HS-27A (cell line): ENCODE data around the gene GPR137.
"Not testable (repeated sequence)": the region's sequence is repeated elsewhere in the genome, so short reads cannot be mapped to it uniquely, and the experiment has no call there.

Experiments used
- DNase-seq: peaks from one replicate; pipeline ENCODE4 v3.0.0-alpha.2; 2012; ENCODE audit warnings: low read depth, missing footprints

Gene GPR137

DNA sequence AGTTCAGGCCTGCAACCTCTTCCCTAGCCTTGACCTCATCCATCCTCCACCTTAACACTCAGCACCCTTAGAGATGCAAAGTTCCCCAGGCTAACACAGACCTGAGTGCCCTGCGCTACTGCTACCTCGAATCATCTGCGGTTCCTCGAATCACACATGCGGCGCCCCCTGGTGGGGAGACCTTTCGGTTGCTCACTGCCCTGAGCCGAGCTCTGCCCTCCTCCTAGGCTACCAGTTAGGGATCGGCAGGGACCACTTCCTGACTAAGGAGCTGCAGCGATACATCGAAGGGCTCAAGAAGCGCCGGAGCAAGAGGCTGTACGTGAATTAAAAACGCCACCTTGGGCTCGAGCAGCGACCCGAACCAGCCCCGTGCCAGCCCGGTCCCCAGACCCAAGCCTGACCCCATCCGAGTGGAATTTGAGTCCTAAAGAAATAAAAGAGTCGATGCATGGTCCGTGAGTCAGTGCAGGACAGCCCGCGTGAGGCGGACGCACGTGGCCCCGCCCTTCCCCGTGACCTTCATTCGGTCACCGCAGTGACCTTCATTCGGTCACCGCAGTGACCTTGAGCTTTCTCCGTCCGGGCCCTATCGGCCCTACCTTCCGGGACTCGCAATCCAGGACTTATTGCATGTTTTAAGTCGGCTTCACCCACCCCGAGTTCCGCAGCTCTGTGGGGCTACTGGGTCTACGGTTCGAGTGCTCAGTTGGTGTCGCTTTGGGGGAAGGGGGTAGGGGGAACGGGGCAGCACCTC lies 18.8 kb downstream of the GPR137 start:
- DNase-seq = peak; percentile 76

DNA sequence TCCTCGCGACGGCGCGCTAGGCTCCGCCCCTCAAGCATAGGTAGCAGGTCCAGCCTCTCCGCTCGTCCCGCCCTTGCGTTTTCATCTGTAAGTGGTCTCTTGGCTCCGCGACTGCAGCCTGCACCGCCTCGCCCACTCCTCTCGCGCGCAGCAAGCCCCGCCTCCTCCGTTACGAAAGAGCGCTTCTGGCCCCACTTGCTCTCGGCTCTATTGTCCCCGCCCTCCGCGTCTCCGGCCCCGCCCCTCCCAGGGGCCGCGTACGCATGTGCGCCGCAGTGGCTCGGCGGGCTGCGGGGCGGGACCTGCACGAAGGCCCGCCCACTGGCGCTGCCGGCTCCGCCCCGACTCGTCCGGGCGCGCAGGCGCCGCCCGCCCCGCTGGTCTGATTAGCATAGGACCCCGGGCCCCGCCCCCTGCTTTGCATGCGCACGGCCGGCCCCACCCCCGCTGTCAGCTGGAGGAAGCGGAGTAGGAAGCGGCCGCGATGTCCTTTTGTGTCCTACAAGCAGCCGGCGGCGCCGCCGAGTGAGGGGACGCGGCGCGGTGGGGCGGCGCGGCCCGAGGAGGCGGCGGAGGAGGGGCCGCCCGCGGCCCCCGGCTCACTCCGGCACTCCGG lies 19.5 kb downstream of the GPR137 start, which contains the start of gene ESRRA:
TSS of gene ESRRA (plus strand) at position 450 of the 616 bp plus-strand sequence. CDS start 1,656 bp downstream, outside the sequence.
- peak; percentile 92 for DNase-seq

DNA sequence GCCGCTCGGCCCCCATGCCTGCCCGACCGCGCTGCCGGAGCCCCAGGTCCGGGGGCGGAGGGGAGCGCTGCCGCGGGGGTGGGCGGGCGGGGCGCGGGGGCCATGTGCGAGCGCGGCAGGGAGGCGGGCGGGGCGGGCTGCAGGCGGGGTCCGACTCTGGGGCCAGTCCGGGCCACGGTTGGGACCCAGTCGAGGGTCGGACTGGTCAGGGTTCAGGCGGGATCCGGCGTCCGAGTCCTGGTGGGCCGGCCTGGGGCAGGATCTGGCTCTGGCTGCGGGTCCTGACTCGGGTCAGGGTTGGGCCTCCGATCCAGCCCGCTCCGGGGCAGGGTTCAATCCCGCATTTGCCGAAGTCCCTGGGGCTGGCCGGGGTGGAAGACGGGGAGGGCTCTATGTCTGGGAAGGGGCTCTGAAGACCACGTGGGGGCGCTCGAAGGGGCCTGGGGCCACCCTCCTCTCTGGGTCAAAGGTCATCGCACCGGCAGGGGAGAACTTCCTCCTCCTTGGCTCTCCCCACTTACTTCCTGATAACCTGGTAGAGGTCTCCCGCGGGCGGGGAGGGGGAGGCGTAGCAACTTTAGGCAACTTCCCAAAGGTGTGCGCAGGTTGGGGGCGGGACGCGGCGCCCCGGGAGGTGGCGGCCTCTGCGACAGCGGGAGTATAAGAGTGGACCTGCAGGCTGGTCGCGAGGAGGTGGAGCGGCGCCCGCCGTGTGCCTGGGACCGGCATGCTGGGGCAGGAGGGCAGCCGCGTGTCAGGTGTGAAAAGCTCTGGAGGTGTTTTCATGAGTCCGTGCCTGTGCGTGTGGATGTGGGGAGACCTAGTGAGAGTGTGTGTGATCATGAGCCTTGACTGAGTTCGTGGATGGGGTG lies 20.3 kb downstream of the GPR137 start:
- no peak for DNase-seq

DNA sequence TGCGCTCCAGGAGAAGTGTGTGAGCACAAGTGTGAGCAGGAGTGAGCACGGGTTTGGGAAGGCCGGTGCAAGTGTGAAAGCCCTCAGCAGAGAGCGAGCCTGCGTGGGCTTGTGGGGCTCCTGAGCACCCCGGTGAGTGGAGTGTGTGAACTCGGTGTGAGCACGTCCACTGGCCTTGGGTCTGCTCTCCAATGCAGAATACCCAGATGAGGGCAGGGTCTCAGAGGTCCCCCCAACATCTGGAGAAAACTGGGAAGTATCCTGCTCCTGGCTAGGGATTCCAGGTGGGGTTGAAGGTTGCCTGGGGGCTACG lies 20.9 kb downstream of the GPR137 start:
- DNase-seq = no peak

DNA sequence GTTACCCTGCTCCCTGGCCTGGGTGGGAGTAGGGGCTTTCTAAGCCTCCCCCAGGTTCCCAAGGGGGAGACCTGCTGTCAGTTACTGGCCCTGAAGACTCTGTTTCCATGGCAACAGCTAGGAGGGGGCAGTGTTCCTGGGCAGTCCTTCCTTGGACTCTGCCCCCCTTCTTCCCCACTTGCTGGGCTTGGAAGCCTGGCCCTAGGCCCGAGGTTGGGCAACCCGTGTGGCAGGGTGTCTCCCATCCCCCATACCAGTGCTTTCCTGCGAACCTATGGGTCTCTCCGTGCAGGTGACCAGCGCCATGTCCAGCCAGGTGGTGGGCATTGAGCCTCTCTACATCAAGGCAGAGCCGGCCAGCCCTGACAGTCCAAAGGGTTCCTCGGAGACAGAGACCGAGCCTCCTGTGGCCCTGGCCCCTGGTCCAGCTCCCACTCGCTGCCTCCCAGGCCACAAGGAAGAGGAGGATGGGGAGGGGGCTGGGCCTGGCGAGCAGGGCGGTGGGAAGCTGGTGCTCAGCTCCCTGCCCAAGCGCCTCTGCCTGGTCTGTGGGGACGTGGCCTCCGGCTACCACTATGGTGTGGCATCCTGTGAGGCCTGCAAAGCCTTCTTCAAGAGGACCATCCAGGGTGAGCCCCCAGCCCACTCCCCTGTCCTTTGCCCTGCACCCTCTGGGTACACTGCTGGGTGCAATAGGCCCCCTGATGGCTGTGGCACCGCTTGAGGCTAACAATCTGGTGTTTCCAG lies 21.4 kb downstream of the GPR137 start:
- DNase-seq = no peak

DNA sequence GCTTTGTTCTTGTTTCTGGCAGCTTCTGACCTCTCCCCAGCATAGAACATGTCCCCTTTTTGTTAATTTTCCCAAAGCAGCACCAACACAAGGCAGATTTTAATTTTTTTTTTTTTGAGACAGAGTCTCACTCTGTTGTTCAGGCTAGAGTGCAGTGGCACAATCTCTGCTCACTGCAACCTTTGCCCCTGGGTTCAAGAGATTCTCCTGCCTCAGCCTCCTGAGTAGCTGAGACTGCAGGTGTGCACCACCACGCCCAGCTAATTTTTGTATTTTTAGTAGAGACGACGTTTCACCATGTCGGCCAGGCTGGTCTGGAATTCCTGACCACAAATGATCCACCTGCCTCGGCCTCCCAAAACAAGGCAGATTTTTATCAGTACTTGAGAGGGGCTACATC lies 22.1 kb downstream of the GPR137 start:
- not testable (repeated sequence) for DNase-seq

DNA sequence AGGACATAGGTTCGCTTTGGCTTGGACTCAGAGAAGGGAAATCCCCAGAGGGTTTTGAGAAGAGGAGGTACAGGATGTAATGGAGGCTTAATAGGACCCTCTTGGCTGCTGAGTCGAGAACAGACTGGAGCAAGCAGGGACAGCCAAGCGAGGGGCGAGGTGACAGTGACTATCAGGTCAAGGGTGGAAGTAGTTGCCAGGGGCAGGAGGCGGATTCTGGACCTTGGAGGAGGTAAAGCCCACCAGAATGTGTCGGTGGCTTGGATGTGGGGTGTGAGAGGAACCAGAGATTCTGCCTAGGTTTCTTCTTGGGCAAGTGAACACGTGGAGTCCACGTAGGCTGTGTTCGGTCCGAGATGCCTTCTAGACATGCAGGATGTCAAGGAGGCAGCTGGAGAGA lies 27.3 kb downstream of the GPR137 start:
- DNase-seq = no peak

DNA sequence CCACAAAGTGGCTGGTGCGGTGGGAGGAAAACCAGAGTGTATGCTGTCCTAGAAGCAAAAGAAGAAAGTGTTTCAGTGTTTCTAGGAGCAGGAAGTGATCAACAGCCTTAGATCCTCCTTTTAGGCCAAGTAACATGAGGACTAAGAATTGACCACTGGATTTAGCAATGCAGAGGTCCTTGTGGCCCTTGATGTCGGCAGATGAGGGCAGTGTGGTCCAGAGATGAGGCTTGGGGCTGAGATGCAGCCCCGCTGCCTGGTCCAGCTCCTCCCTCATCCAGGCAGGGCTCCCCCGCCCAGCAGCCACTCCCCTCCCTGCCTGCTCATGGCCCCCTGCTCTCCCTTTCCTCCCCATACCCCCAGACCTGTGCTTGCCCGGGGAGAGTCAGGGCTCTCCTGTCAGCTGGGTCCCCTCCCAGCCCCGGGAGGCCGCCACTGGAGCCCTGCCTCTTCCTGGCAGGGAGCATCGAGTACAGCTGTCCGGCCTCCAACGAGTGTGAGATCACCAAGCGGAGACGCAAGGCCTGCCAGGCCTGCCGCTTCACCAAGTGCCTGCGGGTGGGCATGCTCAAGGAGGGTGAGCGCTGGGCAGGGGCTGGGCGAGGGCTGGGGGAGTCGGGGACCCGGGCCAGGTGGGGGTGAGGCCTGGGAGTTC lies 28.0 kb downstream of the GPR137 start:
- no peak for DNase-seq

DNA sequence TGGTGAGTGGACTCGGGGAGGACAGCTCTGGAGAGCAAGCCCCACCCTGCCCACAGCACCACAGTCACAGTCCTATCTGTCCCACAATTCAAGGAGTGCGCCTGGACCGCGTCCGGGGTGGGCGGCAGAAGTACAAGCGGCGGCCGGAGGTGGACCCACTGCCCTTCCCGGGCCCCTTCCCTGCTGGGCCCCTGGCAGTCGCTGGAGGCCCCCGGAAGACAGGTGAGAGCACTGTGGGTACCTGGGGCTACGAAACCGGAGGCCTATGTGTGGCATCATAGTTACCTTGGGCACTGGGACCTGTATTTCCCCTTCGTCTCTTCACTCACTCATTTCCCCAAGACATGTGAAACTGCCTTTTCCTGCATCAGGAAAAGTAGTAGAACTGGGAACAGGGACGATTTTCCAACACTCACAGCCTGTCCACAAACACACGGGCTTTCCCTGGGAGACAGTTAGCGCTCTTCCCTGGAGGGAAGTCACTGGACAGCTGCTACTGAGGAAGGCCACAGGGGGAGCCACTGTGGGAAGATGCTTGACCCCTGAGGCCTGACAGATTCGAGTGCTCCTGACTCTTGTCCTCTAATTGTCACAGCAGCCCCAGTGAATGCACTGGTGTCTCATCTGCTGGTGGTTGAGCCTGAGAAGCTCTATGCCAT lies 28.6 kb downstream of the GPR137 start:
- no peak for DNase-seq

DNA sequence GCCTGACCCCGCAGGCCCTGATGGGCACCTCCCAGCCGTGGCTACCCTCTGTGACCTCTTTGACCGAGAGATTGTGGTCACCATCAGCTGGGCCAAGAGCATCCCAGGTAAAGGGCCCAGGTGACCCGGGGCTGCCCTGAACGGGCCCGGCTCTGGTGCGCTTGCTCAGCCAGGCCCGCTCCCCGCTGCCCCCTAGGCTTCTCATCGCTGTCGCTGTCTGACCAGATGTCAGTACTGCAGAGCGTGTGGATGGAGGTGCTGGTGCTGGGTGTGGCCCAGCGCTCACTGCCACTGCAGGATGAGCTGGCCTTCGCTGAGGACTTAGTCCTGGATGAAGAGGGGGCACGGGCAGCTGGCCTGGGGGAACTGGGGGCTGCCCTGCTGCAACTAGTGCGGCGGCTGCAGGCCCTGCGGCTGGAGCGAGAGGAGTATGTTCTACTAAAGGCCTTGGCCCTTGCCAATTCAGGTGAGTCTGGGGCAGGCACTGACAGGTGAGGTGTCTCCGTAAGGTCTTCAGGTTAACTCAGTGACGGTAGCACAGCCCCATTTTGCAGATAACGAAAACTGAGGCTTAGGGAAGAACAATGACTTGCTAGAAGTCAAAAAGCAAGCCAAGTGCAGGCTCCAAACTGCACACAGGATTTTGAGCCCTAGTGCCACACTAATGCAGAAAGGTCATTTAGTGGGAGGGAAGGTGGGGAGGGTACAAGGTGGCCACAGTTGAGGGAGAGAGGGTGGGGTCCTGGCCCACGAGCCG lies 29.3 kb downstream of the GPR137 start:
- no peak for DNase-seq

DNA sequence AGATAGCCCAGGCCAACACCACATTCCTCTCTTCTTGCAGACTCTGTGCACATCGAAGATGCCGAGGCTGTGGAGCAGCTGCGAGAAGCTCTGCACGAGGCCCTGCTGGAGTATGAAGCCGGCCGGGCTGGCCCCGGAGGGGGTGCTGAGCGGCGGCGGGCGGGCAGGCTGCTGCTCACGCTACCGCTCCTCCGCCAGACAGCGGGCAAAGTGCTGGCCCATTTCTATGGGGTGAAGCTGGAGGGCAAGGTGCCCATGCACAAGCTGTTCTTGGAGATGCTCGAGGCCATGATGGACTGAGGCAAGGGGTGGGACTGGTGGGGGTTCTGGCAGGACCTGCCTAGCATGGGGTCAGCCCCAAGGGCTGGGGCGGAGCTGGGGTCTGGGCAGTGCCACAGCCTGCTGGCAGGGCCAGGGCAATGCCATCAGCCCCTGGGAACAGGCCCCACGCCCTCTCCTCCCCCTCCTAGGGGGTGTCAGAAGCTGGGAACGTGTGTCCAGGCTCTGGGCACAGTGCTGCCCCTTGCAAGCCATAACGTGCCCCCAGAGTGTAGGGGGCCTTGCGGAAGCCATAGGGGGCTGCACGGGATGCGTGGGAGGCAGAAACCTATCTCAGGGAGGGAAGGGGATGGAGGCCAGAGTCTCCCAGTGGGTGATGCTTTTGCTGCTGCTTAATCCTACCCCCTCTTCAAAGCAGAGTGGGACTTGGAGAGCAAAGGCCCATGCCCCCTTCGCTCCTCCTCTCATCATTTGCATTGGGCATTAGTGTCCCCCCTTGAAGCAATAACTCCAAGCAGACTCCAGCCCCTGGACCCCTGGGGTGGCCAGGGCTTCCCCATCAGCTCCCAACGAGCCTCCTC lies 30.2 kb downstream of the GPR137 start:
- not testable (repeated sequence) for DNase-seq

DNA sequence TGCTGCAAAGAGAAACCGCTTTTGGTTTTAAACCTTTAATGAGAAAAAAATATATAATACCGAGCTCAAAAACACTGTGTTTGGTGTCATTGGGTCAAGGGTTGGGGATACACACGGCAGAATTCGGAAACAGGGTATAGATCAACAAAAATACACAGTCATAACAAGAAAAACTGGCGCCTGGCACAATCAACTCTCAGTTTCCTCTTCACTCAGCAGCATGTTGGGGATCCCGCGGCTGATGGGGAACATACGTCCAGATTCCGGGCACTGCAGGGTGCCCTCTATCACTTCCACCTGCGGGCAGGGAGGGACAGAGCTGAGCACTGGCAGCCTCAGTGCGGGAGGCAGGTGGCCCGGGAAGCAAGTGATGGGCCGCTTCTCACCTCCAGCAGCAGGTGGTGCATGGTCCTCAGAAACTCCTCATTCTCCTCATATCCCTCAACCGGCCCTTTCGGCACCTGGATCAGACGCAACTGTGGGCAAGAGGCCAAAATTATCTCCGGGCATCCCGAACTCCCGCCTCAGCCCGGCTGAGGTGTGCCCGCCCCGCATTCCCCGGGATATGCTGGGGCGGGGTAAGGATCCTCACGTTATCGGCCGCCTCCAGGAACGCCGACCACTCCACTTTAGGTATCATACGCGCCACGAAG lies 31.1 kb downstream of the GPR137 start:
- DNase-seq = no peak

DNA sequence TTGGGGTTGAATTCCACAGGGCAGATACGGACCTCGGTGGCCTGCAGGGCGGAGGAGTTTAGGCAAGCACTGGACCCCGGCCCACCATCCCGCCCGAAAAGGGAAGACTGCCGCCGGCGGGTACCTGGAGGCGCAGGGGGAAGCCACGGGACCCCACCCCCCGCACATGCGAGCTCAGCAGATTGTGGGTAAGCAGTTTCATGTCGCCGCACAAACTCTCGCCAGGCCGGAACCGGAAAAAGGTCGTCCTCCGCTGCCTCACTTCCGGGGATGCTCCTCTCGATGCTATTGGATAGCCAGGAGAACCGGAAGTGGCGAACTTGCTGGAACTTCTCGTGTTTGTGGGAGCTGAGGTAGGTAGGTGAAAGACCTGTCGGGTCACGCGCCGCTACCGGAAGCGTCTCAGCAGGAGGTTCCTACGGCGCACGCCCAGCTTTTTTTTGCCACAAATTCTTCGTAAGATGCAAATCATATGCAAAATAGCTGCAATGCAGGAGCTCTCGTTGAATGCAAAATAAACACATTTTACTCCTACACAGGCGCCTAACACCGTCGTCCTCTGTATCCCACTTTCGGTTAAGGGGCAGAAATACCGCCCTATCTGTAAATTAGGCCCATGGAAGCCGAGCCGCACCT lies 31.8 kb downstream of the GPR137 start, which contains the start of gene TRMT112:
TSS of gene TRMT112 (minus strand) at position 235 of the 636 bp plus-strand sequence. CDS start at position 202, 33 bp downstream.
- peak; percentile 97 for DNase-seq

DNA sequence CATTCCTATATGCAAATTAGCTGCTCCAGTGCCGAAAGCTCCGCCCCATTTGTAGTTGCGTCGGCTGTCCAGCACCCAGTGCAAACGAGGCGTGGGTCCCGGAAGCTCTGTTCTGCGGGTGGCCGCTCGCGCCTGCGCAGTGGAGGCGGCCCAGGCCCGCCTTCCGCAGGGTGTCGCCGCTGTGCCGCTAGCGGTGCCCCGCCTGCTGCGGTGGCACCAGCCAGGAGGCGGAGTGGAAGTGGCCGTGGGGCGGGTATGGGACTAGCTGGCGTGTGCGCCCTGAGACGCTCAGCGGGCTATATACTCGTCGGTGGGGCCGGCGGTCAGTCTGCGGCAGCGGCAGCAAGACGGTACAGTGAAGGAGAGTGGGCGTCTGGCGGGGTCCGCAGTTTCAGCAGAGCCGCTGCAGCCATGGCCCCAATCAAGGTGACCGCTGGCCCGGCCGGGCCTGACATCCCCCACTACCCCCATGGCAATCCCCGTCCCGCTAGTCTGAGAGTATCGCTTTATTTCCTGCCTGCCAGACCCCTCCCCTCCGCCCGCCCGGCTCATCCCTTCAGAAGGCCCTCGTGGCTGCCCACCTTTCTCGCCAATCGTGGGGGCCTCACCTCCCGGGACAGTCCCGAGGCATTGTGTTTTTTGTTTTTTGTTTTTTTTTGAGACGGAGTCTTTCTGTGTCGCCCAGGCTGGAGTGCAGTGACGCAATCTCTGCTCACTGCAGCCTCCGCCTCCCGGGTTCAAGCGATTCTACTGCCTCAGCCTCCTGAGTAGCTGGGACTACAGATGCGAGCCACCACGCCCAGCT lies 32.5 kb downstream of the GPR137 start, which contains the start of gene PRDX5:
TSS of gene PRDX5 (plus strand) at position 161 of the 805 bp plus-strand sequence. CDS start at position 256, 95 bp downstream.
- peak; percentile 94 for DNase-seq

DNA sequence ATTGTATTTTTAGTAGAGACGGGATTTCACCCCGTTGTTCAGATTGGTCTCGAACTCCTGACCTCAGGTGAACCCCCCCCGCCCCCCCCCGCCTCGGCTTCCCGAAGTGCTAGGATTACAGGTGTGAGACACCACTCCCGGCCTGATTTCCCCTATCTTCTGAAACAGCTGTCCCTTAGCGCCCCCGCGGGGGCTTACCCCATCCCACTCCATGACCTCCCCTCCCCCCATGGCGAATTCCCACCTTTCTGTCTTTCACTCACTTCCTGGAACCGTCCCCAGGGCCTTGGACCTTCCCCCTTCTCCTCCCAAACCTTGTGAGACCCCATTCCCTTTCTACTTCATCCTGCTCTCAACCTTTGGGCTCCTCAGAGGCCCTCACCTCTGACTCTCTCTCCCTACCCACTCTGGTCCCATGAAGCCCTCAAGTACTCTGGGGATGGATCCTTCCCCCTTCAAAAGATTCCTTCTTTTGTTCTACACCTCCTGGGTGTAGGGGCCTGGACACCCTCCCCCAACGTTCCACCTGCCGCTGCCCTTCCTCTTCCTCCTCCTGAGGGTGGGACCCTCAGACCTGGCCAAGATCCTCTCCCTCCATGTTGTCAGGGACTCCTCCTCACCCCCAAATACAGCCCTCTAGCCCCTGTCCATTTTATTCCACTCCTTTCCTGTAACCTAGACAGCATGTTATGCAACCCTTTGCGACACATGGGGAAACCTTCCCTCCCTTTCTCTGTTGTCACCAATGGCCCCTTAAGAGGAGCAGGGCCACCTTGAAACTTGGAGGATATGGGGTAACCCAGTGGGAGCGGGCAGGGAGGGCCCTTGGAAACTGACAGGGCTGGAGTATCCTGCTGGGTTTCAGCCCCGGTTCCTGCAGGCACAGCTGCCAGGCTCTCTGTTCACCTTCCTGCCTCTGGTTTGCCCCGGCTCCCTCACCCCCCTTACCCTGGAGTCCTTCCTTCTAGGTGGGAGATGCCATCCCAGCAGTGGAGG lies 33.4 kb downstream of the GPR137 start:
- DNase-seq = no peak

DNA sequence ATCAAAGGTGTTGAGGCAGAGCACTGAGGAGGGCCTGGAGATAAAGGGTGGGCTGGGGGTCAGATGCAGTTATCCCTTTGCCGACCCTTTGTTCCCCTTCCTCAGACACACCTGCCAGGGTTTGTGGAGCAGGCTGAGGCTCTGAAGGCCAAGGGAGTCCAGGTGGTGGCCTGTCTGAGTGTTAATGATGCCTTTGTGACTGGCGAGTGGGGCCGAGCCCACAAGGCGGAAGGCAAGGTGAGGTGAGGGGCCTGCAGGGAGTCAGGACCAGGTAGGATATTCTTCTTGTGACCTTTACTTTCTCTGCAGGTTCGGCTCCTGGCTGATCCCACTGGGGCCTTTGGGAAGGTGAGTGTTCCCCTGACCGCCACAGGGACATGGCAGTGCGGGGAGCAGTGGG lies 34.9 kb downstream of the GPR137 start:
- no peak for DNase-seq
